Dedifferentiated amniotic fluid mesenchymal stem cell (primary cell): ENCODE results near the gene PCDH18.
A peak's percentile ranks its signal among the peaks of the same experiment; 100 is the strongest.
"Not testable (repeated sequence)": the region's sequence is repeated elsewhere in the genome, so short reads cannot be mapped to it uniquely, and the experiment has no call there.

Experiments used
- DNase-seq: peaks from one replicate; pipeline ENCODE4 v3.0.0-alpha.2; 2016; ENCODE audit errors: extremely low spot score

PCDH18 gene, protein sequence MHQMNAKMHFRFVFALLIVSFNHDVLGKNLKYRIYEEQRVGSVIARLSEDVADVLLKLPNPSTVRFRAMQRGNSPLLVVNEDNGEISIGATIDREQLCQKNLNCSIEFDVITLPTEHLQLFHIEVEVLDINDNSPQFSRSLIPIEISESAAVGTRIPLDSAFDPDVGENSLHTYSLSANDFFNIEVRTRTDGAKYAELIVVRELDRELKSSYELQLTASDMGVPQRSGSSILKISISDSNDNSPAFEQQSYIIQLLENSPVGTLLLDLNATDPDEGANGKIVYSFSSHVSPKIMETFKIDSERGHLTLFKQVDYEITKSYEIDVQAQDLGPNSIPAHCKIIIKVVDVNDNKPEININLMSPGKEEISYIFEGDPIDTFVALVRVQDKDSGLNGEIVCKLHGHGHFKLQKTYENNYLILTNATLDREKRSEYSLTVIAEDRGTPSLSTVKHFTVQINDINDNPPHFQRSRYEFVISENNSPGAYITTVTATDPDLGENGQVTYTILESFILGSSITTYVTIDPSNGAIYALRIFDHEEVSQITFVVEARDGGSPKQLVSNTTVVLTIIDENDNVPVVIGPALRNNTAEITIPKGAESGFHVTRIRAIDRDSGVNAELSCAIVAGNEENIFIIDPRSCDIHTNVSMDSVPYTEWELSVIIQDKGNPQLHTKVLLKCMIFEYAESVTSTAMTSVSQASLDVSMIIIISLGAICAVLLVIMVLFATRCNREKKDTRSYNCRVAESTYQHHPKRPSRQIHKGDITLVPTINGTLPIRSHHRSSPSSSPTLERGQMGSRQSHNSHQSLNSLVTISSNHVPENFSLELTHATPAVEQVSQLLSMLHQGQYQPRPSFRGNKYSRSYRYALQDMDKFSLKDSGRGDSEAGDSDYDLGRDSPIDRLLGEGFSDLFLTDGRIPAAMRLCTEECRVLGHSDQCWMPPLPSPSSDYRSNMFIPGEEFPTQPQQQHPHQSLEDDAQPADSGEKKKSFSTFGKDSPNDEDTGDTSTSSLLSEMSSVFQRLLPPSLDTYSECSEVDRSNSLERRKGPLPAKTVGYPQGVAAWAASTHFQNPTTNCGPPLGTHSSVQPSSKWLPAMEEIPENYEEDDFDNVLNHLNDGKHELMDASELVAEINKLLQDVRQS

DNA sequence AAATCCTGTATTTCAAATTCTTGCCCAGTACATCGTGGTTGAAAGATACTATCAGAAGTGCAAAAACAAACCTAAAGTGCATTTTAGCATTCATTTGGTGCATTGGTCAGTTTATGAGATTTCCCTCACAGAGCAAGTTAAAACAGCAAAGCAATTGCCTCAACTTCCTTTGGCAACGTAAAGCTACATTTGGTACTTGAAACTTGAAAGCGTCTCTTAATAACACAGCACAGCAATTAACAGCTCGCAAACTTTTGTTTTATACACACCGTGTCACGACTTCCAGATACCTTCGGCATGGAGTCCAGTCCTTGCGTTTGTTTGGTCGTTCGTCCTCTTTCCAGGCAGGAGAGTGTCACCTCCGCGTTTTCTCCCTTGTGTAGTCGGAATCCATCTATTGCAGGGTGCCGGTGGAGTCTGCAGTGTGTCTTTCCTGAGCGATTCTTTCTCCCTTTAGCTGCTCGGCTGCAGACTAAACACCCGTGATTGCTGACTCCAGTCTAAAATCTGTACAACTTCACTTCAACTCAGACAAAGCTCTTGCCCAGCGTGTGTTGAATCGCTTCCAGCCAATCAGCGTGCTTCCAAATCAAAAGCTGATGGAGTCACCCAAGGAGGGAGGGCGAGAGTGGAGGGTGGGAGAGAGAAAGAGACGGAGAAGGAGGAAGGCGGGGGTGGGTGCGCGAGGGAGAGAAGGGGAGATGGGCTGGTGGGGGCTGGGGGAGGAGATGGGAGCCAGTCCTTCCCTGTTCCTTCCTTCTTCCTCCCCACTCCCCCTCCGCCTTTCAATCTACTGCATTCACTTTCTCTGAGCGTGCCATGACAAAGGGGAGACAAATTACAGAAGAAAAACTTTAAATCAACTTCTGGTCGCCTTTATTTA lies at the start of gene PCDH18:
Gene PCDH18 (minus strand): TSS at position 509 of the 883 bp plus-strand sequence. CDS start 406 bp downstream, at position 103.
- peak; percentile 99 for DNase-seq

- no peak for DNase-seq
Observed at GRCh38 chr4:137576446-137576845, 44.2 kb upstream of the PCDH18 start.

DNA sequence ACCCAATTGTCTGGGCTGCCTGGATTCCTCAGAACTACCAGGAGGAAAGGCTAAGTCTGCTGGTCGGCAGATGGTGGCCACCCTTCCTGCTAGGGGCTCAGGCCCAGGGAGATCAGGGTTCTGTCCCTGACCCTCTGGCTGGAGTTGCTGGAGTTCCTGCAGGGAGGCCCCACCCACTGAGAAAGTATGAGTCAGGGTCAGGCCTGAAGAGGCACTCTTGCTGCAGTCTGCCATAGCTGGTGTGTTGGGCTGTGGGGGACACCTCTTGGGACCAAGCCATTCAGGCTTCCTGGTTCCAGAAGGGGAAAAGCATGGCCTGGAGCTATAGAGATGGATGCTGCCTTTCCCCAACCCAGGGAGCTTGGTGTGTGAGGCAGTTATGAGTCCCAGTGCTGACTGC lies 40.4 kb upstream of the PCDH18 start:
- no peak for DNase-seq

- no peak for DNase-seq
Observed at GRCh38 chr4:137572163-137572562, 39.9 kb upstream of the PCDH18 start.

GRCh38 chr4:137559801-137560200 lies 27.5 kb upstream of the PCDH18 start:
- no peak for DNase-seq

GRCh38 chr4:137558951-137559350 lies 26.7 kb upstream of the PCDH18 start:
- peak; percentile 33 for DNase-seq

- DNase-seq = peak; percentile 45
Observed at GRCh38 chr4:137545461-137545861, 13.2 kb upstream of the PCDH18 start.

- no peak for DNase-seq
Observed at GRCh38 chr4:137543648-137544047, 11.4 kb upstream of the PCDH18 start.

DNA sequence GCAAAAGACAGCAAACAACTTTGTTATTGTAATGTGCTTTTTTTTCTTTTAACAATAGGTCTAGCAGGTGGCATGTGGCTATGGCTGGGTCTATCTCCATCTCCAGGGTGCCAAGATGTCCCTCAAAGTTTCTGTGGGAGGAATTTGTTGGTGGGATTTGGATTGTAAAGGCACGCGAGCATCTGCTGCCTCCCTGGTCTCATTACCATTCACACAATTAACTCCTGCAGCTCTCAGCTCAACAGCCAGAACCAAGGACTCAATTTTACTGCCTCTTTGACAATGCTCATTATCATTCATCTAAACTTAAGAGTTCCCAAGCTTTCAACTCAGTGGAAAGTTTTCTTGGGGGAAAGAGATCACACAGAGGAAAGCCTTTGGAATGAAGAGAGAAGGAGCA lies 10.9 kb upstream of the PCDH18 start:
- no peak for DNase-seq

- DNase-seq = no peak
Observed at GRCh38 chr4:137541876-137542646, 9.8 kb upstream of the PCDH18 start.

DNA sequence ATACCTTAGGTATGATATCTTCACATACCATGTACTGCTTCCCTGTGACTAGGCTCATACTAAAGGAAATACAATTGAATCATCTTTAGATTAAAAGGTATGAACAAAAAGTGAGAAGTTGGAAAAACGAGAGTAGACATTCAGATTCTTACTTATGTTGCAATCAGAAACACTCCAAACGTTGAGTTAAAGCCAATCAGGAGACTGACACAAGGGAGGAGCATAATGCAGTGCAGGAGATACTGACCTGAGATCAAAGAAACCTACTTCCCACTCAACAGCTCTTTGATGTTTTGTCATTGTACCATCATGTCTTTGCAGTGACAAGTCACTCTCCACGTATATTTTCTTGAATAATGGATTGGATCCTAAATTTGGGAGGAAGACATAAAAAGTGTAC lies 8.9 kb upstream of the PCDH18 start:
- no peak for DNase-seq

- DNase-seq = no peak
Observed at GRCh38 chr4:137540356-137540755, 8.1 kb upstream of the PCDH18 start.

DNA sequence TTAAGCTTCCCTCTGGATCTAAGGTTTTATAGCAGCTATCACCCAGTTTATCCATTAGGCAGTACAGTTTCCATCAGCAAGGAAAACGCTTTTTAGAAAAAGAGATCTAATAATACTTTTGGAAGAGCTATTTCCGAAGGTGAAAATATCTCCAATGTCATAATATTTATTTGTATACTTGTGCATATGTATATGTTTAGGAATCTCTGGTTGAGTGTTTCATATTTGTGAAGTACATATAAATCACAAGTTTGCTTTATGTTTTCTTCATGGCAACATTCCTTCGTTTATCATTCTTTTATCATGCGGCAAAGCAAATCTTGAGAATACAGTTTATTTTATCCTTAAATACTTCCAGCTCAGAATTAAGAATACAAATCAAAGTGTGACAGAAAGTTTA lies 6.2 kb upstream of the PCDH18 start:
- no peak for DNase-seq

DNA sequence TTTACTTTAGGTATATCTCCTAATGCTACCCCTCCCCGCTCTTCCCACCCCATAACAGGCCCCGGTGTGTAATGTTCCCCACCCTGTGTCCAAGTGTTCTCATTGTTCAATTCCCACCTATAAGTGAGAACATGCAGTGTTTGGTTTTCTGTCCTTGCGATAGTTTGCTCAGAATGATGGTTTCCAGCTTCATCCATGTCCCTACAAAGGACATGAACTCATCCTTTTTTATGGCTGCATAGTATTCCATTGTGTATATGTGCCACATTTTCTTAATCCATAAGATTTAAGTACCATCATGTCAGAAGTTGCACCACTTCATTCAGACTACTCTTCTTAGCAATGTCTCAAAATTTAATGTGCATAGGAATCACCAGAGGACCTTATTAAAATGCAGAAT lies 5.5 kb upstream of the PCDH18 start:
- DNase-seq = not testable (repeated sequence)

DNA sequence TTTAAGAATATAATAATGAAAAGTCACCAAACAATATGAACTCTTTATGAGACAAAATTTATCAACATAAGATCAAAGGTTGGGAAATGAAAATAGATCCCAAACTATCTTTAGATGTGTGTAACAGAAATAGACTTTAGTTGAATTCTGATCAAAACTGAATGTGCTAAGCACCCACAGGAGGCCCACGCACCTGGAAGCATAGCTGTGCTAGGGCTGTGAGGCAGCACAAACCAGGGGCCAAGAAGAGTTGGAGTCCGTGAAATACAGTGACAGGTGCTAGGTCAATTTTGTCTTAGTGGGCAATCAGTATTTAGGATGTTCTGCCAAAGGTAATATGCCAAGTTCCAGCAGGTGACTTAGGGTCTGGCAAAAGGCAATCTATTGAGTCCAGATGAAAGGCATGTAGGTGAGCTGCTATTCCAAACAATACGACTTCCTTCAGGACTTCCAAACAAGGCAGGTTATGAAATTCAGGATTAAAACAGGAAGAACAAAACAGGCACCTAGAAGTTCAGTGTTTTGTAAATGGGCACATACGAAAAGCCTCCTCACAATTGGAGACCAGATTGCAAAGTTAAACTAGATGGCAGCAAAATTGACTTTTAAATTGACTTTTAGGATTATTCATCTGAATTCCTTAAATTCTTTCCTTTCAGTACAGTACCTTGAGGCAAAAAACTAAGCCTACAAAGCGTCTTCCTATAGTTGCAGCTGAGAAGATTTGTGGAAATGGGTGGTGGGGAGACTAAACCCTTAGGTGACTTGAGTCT lies 4.7 kb upstream of the PCDH18 start:
- DNase-seq = no peak

GRCh38 chr4:137535718-137536117 lies 3.4 kb upstream of the PCDH18 start:
- no peak for DNase-seq

GRCh38 chr4:137534516-137534915 lies 2.2 kb upstream of the PCDH18 start:
- DNase-seq = no peak

DNA sequence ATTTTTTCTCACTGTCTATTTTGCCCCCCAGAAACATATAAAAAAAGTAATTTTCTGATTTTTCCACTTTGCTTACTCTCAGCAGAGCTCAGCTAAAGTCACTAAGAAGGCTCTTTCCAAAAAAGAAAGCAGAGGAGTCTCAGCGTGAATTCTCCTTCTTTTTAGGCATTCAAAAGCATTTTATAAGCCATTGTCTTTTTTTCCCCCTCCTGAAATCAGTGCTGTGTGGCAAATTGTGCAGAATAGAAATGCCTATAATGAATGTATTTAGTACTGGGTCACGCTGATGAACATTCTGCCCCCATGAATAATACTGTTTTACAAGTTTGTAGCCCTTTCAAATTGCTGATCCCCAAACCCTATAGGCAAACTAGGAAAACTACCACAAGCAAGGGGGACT lies 1.6 kb upstream of the PCDH18 start:
- DNase-seq = no peak

DNA sequence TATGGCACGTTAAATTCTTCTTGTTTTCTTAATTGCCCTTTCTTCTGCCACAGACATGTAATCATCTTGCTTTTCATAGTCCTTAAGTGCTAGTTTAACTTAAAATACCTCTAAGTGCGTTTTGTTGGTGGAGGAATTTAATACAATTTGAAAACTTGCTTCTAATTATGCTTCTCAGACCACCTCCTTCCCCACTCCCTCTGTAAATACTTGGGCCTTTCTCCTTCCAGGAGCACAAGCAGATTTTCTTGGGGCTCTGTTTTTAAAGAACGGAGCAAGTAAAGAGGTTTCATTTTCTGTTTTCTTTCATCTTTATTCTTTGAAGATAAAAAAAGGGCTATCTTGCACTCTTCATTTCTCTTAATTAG lies 559 bp upstream of the PCDH18 start:
- DNase-seq = no peak
